Measurements from ENCODE around the gene NMT1. TPM values are rescaled to one million over a fixed set of nuclear protein-coding genes. Genes with fewer than 3 reads are reported as not detected.

Gene NMT1
- total RNA-seq, 1 experiment from 2014 or later: 111 TPM

DNA sequence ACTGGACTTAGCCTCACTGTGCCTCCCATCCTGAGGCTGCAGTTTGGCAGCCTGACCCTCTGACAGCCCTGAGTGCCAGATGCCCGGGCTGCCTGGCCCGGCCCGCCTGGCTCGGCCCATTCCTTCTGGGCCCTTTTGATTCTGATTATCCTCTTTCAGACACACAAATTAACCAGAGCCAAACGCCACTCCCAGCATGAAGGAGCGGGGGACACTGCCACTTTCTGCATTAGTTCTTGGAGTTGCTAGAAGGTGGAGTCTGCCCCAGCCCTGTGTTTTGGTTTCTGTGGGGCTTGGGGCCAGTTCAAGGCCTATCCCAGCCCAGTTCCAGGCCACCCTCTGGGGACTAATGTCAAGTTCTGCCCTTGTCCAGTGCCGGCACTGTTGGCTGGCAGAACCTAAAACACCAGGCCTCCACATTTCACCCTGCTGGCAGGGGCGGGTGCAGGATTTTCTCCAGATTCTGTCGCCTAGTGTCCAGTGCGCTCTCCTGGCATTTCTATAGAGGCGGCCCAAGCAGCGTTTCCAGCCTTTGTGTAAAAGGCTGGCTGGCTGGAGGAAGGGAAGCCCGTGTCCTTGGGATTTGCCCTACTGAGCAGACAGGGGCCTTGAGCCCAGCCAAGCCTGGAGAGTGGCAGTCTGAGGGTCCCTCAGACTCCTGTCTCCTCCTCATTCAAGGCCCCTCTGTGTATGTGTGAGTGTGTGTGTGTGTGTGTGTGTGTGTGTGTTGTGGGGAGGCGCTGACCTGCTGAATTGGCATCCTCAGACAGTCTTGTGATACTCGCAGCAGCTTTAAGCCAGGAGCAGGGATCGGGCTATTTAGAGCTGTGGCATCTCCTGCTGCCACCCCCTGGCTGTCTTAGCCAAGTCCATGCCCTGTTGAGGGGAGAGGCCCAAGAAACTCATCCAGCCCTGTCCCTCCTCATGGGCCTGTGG lies 49.8 kb downstream of the NMT1 start:
- H3K27me3 ChIP-seq (ENCODE audit: control insufficient read depth, insufficient read depth, low read length): no peaks in the 10 kb centered on the region
- H3K4me3 ChIP-seq (ENCODE audit: insufficient read depth, low read depth, low read length): no peak overlapping the region
- no peak for DNase-seq
- H3K36me3 ChIP-seq (replicated peaks; ENCODE audit: control insufficient read depth, insufficient read depth, low read length): peaks cover 16% of the 10 kb centered on the region

GRCh38 chr17:45111850-45112249 lies 50.7 kb downstream of the NMT1 start:
- no peaks in the 10 kb centered on the region for H3K27me3 ChIP-seq (ENCODE audit: control insufficient read depth, insufficient read depth, low read length)
- peaks cover 8% of the 10 kb centered on the region for H3K36me3 ChIP-seq (replicated peaks; ENCODE audit: control insufficient read depth, insufficient read depth, low read length)
- DNase-seq: no peak
- no peak overlapping the region for H3K4me3 ChIP-seq (ENCODE audit: insufficient read depth, low read depth, low read length)

- DNase-seq: peak; percentile 61
- H3K4me3 ChIP-seq (ENCODE audit: insufficient read depth, low read depth, low read length): no peak overlapping the region
- no peaks in the 10 kb centered on the region for H3K27me3 ChIP-seq (ENCODE audit: control insufficient read depth, insufficient read depth, low read length)
- H3K36me3 ChIP-seq (replicated peaks; ENCODE audit: control insufficient read depth, insufficient read depth, low read length): peaks cover 1% of the 10 kb centered on the region; the same call in 1 of the 2 replicates
Measured at GRCh38 chr17:45112559-45113423, 51.7 kb downstream of the NMT1 start.

GRCh38 chr17:45113424-45113754 lies 52.3 kb downstream of the NMT1 start:
- no peak overlapping the region for H3K4me3 ChIP-seq (ENCODE audit: insufficient read depth, low read depth, low read length)
- DNase-seq: no peak
- no peaks in the 10 kb centered on the region for H3K27me3 ChIP-seq (ENCODE audit: control insufficient read depth, insufficient read depth, low read length)
- H3K36me3 ChIP-seq (replicated peaks; ENCODE audit: control insufficient read depth, insufficient read depth, low read length): 0 out of 2 replicates have a peak, but pooled peaks cover 1% of the 10 kb centered on the region

GRCh38 chr17:45114117-45114932 lies 53.2 kb downstream of the NMT1 start:
- peak; percentile 76 for DNase-seq
- no peaks in the 10 kb centered on the region for H3K36me3 ChIP-seq (replicated peaks; ENCODE audit: control insufficient read depth, insufficient read depth, low read length)
- no peak overlapping the region for H3K4me3 ChIP-seq (ENCODE audit: insufficient read depth, low read depth, low read length)
- H3K27me3 ChIP-seq (ENCODE audit: control insufficient read depth, insufficient read depth, low read length): no peaks in the 10 kb centered on the region

GRCh38 chr17:45115015-45115625 lies 54.0 kb downstream of the NMT1 start:
- no peak for DNase-seq
- no peaks in the 10 kb centered on the region for H3K27me3 ChIP-seq (ENCODE audit: control insufficient read depth, insufficient read depth, low read length)
- peaks cover under 1% of the 10 kb centered on the region; the same call in 1 of the 2 replicates for H3K36me3 ChIP-seq (replicated peaks; ENCODE audit: control insufficient read depth, insufficient read depth, low read length)
- H3K4me3 ChIP-seq (ENCODE audit: insufficient read depth, low read depth, low read length): no peak overlapping the region

DNA sequence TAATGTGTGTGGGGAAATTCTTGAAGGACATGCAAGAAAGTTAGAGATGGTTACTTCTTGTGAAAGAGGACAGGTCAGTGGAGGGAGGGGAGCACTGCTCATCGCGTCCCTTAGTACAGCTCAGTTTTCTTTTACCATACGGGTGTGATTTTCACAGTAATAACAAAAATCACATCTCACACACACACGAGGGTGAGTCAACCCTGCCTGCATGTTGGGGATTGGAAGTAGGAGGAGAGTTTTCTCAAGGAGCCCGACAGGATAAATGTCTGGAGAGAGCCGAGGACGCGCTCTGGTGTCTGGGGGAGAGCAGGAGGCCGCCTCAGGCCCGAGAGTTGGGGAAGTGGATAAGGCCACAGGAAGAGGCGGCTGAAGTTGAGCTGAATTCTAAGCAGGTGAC lies 54.8 kb downstream of the NMT1 start:
- Histone ChIP-seq H3K4me3 (ENCODE audit: insufficient read depth, low read depth, low read length) (no peak overlapping the region), H3K27me3 (ENCODE audit: control insufficient read depth, insufficient read depth, low read length) (no peaks in the 10 kb centered on the region)
- no peak for DNase-seq

GRCh38 chr17:45116434-45117016 lies 55.4 kb downstream of the NMT1 start:
- DNase-seq: peak; percentile 67
- no peak overlapping the region for H3K4me3 ChIP-seq (ENCODE audit: insufficient read depth, low read depth, low read length)
- peaks cover 1% of the 10 kb centered on the region; the same call in 1 of the 2 replicates for H3K36me3 ChIP-seq (replicated peaks; ENCODE audit: control insufficient read depth, insufficient read depth, low read length)
- H3K27me3 ChIP-seq (ENCODE audit: control insufficient read depth, insufficient read depth, low read length): no peaks in the 10 kb centered on the region

More for the DNA sequence above, 54.8 kb downstream of the NMT1 start:
- H3K36me3 ChIP-seq (replicated peaks; ENCODE audit: control insufficient read depth, insufficient read depth, low read length): peaks cover 1% of the 10 kb centered on the region; the same call in 1 of the 2 replicates

DNA sequence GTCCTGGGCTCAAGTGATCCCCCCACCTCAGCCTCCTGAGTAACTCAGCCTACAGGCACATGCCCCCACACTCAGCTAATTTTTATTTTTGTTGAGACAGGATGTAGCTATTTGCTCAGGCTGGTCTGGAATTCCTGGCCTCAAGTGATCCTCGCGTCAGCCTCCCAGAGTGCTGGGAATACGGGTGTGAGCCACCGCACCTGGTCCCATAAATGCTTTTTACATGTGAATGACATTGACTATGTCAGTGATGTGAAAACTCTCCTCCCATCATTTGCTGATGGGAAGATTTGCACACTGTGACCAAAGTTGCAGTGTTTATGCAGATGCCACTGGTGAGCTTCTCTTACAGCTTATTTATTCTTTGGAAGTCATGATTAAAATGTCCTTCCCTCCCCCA lies 56.2 kb downstream of the NMT1 start:
- no peak for DNase-seq

DNA sequence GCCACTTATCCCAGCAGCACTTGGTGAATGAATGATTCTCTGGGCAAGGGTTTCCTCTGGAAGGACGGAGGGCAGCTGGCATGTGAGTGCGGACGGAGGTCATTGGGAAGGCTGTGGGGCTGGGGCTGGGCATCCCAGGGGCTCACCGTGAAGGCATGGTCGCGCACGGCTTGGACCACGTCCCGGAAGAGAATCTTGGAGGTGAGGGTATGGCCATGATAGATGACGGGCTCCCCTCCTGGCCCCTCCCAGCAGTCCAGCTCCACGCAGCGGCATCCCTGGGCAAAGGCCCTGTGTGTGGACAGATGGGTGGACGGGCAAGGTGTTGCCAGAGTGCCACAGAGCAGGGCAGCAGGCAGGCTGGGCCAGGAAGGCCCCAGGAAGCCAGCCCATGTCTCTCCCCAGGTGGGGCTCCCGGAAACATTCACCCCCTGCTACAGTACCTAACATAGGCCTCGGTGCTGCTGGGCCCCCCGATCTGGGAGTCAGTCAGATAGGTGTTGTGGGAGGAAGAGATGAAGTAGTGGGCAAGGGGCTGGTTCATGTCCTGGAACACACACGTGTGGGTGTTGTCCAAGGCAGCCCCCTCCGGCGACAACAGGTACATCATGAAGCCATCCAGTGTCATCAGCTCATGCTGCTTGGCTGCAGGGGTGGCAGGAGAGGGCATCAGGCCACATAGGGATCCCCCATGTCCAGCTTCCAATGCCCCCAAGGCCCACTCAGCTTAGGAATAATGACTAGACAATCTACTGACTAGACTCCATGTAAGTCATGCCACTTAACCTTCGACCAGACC lies 56.9 kb downstream of the NMT1 start:
- no peaks in the 10 kb centered on the region for H3K27me3 ChIP-seq (ENCODE audit: control insufficient read depth, insufficient read depth, low read length)
- no peak for DNase-seq
- no peak overlapping the region for H3K4me3 ChIP-seq (ENCODE audit: insufficient read depth, low read depth, low read length)
- peaks cover 1% of the 10 kb centered on the region; the same call in 1 of the 2 replicates for H3K36me3 ChIP-seq (replicated peaks; ENCODE audit: control insufficient read depth, insufficient read depth, low read length)

More for the DNA sequence above, 56.2 kb downstream of the NMT1 start:
- Histone ChIP-seq H3K27me3 (ENCODE audit: control insufficient read depth, insufficient read depth, low read length) (no peaks in the 10 kb centered on the region), H3K4me3 (ENCODE audit: insufficient read depth, low read depth, low read length) (no peak overlapping the region), H3K36me3 (replicated peaks; ENCODE audit: control insufficient read depth, insufficient read depth, low read length) (peaks cover 1% of the 10 kb centered on the region; the same call in 1 of the 2 replicates)

- no peak overlapping the region for H3K4me3 ChIP-seq (ENCODE audit: insufficient read depth, low read depth, low read length)
- H3K36me3 ChIP-seq (replicated peaks; ENCODE audit: control insufficient read depth, insufficient read depth, low read length): peaks cover 1% of the 10 kb centered on the region; the same call in 1 of the 2 replicates
- DNase-seq: no peak
- H3K27me3 ChIP-seq (ENCODE audit: control insufficient read depth, insufficient read depth, low read length): no peaks in the 10 kb centered on the region
Measured at GRCh38 chr17:45118691-45119090, 57.6 kb downstream of the NMT1 start.

GRCh38 chr17:45119964-45120363 lies 58.8 kb downstream of the NMT1 start:
- Histone ChIP-seq H3K36me3 (replicated peaks; ENCODE audit: control insufficient read depth, insufficient read depth, low read length) (peaks cover 1% of the 10 kb centered on the region; the same call in 1 of the 2 replicates), H3K4me3 (ENCODE audit: insufficient read depth, low read depth, low read length) (no peak overlapping the region), H3K27me3 (ENCODE audit: control insufficient read depth, insufficient read depth, low read length) (no peaks in the 10 kb centered on the region)
- no peak for DNase-seq

GRCh38 chr17:45120558-45120957 lies 59.4 kb downstream of the NMT1 start:
- Histone ChIP-seq H3K27me3 (ENCODE audit: control insufficient read depth, insufficient read depth, low read length) (no peaks in the 10 kb centered on the region), H3K36me3 (replicated peaks; ENCODE audit: control insufficient read depth, insufficient read depth, low read length) (peaks cover 1% of the 10 kb centered on the region; the same call in 1 of the 2 replicates), H3K4me3 (ENCODE audit: insufficient read depth, low read depth, low read length) (no peak overlapping the region)
- DNase-seq: peak; percentile 63

Data from H7 (cell line).